HG03354 (cell line): ENCODE measurements around the gene SYNDIG1.

ENCODE experiments used
- ATAC-seq: cut with Tn5 transposase; IDR thresholded peaks from one replicate; pipeline ENCODE4 v1.9.1; 2021; ENCODE audit warnings: mild to moderate bottlenecking; ENCODE audit not compliant: unreplicated experiment, poor library complexity, severe bottlenecking

SYNDIG1 gene

GRCh38 chr20:24489193-24489592 is 19.8 kb downstream of the SYNDIG1 start:
- no peak for ATAC-seq

GRCh38 chr20:24489631-24490260 is 20.3 kb downstream of the SYNDIG1 start:
- no peak for ATAC-seq

- ATAC-seq: no peak
Measured at GRCh38 chr20:24490598-24490997, 21.2 kb downstream of the SYNDIG1 start.

GRCh38 chr20:24491041-24491756 is 21.8 kb downstream of the SYNDIG1 start:
- ATAC-seq: no peak

- ATAC-seq: no peak
Measured at GRCh38 chr20:24492031-24492607, 22.7 kb downstream of the SYNDIG1 start.

- no peak for ATAC-seq
Measured at GRCh38 chr20:24492698-24493097, 23.3 kb downstream of the SYNDIG1 start.

GRCh38 chr20:24493181-24493580 is 23.8 kb downstream of the SYNDIG1 start:
- ATAC-seq: no peak

- no peak for ATAC-seq
Measured at GRCh38 chr20:24493661-24494459, 24.4 kb downstream of the SYNDIG1 start.

- no peak for ATAC-seq
Measured at GRCh38 chr20:24494460-24494920, 25.1 kb downstream of the SYNDIG1 start.

GRCh38 chr20:24495266-24495665 is 25.8 kb downstream of the SYNDIG1 start:
- ATAC-seq: no peak

- no peak for ATAC-seq
Measured at GRCh38 chr20:24497851-24498250, 28.4 kb downstream of the SYNDIG1 start.

- ATAC-seq: no peak
Measured at GRCh38 chr20:24498641-24499040, 29.2 kb downstream of the SYNDIG1 start.

- ATAC-seq: no peak
Measured at GRCh38 chr20:24499472-24499871, 30.0 kb downstream of the SYNDIG1 start.

GRCh38 chr20:24501764-24502556 is 32.5 kb downstream of the SYNDIG1 start:
- ATAC-seq: no peak

GRCh38 chr20:24502661-24503060 is 33.2 kb downstream of the SYNDIG1 start:
- ATAC-seq: no peak

GRCh38 chr20:24503352-24503931 is 34.0 kb downstream of the SYNDIG1 start:
- no peak for ATAC-seq

- ATAC-seq: no peak
Measured at GRCh38 chr20:24504331-24505285, 35.2 kb downstream of the SYNDIG1 start.

GRCh38 chr20:24506146-24506545 is 36.7 kb downstream of the SYNDIG1 start:
- ATAC-seq: no peak
